ENCODE results near the gene ZNF263.

GRCh38 chr16:3274490-3274889 is 8.8 kb upstream of the ZNF263 start:
- TF ChIP-seq CTCF (conservative IDR thresholded peaks at IDR 0.05) (no peak), ZFX (IDR thresholded peaks at IDR 0.05) (no peak)

Measured in C4-2B (cell line).